Activated CD4-positive, alpha-beta T cell treated with anti-CD3 and anti-CD28 coated beads for 24 hours (primary cell): ENCODE data around the gene TOR1AIP1.
"Not testable (repeated sequence)": the region's sequence is repeated elsewhere in the genome, so short reads cannot be mapped to it uniquely, and the experiment has no call there.

Experiments used
- DNase-seq, 2 donors: peaks; one replicate each; pipeline ENCODE4 v3.0.0-alpha.2; 2020; ENCODE audit warnings: low read depth in 2 of 2

The TOR1AIP1 gene

DNA sequence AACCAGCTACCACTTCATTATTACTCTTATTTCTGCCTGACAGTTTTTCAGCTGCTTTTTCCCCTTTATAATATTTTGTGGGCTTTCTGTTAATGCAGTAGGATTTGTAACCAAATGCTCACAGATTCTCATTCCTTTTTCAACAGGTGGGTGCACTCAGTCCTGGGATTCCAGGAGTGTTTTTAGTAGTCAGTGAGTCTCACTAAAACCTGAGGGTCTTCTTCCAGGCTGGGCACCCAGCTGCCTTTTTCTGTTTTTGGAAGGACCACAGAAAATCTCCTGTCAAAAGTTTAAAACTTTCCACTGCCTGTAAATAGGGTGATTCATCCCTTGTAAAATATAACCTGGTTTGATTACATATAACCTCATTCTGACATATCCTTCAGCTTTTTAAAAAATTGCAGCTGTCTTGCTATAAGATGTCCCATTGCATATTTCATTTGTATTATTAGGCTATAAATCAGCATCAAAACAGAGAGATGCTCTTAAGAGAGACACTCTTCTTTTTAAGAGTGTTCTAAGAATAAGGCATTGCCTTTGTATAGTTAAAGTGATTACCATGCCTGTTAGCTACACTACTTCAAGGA, 55.7 kb downstream of the TOR1AIP1 start:
- DNase-seq = no peak

DNA sequence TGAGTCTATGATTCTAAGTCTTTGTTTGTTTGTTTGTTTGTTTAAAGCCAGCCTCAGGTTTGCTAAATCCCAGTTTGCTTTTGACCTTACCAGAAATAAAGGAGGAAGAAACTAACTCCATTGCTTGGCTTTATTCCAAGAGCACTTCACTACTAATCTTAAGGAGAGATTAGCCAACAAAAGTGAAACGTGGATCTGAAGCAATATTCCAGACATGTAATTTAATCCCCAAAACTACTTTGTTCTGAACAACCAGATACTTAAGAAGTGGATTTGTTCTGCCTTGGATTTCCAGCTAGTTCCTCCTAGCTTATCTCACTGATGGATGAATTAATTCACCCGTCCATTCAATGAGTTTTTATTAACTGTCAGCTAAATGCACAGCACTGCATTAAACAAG, 56.7 kb downstream of the TOR1AIP1 start:
- DNase-seq = no peak

DNA sequence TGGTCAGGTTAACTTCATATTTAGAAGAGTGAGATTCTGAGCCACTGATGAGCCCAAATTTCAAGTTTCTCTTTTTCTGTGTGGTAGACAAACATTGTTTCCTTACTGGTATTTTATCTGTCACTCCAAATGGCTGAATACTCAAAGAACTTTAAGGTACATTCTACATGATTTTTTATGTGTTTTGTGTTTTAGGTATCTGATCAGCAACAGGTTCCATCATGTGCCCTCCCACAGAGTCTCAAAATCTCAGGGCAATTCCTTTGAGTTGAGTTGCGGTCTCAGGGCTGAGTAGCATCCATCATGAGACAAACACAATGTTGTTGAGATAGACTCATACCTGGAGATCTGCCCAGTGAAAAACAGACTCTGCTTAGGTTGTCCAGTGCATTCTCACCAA, 57.9 kb downstream of the TOR1AIP1 start:
- DNase-seq = no peak

DNA sequence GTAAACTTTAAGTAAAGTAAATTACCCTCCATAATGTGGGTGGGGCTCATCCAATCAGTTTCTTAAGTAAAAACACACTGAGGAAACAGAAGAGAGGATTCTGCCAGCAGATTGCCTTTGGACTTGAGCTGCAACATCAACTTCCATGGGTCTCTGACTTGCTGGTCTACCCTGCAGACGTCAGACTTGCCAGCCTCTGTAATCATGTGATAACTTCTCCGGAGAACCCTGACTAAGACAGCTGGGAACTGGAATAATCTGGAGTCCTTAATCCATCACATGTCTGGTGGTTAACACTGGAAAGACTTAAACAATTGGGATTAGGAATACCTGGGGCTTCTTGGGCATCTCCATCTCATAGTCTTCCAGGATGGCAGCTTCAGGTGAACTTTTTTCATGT, 59.4 kb downstream of the TOR1AIP1 start:
- no peak for DNase-seq

DNA sequence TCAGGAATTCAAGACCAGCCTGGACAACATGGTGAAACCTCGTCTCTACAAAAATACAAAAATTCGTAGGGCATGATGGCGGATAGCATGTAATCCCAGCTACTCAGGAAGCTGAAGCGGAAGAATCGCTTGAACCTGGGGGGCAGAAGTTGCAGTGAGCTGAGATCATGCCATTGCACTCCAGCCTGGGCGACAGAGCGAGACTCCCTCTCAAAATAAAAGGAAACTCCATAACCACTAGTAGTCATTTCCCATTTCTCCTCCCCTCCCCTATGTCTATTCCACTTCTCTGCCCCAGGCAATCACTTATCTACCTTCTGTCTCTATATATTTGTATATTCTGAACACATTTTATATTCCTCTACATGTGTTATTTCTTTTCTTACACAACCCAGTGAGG, 68.6 kb downstream of the TOR1AIP1 start:
- no peak for DNase-seq

DNA sequence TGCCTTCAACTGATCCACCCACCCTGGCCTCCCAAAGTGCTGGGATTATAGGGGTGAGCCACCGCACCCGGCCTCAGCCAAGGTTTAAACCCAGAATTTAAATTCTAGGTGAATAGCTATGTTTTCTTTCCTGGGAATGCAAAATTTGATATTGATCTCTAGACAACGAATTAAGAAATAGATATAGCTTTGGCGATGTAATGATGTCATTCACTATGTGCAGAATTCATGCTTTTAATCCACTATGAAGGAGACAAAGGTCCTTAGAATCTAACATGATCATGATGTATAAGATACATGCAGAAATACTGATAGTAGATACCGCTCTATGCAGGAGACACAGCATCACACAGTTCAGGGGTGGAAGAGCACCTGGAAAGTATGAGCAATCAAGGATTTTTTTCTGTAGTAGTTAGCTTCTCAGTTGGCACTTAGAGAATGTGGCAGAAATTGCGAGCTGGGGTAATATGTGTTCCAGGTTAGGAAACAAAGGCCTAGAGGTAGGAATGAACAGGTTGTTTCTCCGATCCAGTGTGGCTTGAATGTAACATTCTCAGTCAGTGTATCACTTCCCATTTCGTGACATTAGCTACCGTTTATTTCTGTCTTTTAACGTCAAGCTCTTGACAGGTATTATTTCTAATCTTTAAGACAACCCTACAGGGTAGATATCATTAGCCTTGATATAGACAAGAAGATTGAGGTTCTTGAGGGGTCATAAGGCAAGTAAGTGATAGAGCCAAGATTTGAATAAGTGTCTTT, 69.5 kb downstream of the TOR1AIP1 start:
- DNase-seq = no peak

DNA sequence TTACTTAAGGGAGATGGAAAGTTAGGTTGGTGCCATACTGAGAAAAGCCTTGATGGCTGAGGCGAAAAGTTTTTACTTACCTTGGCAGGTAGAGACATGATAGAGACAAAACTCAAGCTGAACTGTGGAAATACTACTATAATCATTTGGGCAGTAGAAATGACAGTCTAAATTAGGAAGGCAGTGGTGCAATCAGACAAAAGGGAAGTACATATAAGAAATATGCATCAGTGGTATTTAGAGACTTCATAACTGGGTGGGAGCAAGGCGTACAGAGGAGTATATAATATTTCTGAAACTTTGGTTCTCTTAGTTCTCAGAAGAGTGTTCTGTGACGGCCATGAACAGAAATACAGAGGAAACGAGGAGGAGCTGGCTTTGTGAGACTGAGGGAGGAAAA, 70.1 kb downstream of the TOR1AIP1 start:
- no peak for DNase-seq

DNA sequence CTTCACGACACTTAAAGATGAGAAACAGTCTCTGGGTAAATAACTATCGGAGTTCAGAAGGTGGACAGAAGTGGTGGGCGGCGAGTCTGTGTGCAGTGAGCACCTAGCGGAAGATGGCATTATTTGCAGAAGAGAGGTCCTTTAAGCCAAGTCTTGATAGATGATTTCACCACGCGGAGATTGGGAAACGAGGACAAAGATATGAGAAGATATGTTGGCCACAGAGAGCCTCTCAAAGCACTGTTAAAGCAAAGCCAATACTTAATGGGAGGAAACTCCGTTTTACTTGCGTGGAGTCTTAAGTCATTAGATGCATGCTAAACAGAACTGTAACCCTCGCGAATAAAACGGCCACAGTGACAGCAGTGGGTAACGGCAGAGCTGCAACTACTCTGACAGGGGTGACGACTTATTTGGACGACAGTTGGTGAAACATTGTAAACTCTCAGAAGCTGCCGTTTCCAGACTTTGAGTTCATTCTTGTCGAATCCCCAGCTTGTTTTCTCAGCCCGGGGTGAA, 71.9 kb downstream of the TOR1AIP1 start:
- peak in 1 of 2 donors; percentile 29 for DNase-seq

DNA sequence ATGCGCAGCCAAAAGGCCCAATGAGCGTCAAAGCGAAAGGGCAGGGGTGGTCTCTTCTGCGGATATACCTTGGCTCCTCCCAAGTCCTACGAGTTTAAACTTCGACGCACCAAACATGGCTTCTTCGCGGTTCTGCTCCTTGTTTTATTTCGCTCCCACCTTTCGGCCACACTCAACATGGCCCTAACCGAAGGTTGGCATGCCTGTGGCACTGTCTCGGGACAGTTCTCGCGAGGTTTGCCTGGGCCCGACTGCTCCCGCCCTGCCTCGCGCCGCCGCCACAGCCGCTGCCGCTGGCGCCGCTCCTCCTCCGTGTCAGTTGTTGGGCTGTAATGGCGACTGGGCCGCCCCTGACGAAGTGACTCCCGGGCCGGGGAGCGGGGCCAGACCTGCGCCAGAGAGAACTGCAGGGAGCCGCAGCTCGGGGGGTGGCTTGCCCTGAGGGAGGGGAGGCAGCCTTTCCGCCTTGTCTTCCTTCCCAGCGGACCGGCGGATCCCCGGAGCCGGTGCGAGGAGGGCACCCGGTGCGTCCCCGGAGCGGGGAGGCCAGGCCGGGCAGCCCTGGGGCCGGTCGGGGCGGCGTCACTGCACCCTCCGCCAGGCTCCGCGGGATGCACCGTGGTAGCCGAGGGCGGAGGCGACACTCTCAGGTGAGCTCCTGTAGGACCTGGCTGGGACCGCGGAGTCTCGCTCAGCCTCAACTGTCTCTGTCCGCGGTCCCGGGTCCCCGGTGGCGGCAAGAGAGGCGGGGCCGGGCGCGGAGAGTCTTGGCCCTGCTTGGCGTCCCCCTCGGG, 72.6 kb downstream of the TOR1AIP1 start, which contains the start of gene CEP350:
TSS of gene CEP350 (plus strand) at position 318 of the 794 bp plus-strand sequence. CDS start 31,372 bp downstream, outside the sequence.
- DNase-seq = peak; percentile 96 to 97

DNA sequence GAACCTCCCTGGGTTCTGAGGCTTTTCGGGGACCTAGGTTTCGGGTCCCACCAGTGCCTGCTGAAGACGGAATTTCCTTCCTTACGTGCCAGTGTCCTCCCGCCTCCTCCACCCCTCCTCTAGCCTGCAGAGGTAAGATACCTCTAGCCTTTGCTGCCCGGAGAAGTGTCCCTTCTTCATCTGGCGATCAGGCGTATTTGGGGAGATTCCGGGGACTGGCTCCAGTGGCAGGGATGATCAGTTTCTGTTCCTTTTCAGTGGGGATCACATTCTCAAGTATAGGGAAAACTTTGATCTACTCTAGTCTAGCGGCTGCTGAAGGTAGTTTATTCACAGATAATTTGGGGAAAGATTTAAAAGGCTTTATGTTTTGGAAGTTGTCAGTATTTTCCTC, 73.2 kb downstream of the TOR1AIP1 start:
- no peak for DNase-seq

DNA sequence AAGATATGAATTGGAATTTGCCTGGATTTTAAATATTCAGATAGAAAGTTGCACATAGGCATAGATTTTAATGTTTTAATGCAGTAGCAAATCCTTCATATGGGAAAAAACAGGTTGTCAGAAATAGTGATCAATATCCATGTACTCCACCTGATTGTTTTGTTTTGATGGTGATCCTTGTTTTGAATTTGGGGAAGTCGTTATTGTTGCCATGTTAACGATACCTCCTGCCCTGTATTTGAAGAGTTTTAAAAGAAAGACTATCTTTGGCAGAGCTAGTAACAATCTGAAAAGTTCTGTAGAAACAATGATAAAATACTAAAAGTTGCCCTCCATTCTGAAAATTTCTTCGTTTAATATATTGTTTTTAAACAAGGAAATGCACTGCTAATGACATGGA, 73.6 kb downstream of the TOR1AIP1 start:
- DNase-seq = no peak

DNA sequence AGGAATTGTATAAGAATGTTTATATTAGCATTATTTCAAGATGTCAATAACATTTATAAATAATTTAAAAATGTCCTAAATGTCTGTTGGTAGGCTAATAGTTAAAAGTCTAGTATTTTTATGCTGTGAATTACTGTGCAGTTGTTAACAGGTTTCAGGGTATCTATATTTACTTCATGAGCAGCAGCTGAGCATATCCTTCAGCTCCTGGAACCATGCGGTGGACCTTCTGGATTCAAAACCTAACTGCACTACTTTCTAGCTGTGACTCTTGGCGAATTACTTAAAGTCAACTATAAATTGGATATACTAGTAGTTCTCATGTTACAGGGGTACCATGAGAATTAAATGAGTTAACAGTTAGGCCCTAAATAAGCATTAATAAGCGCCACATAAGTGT, 76.3 kb downstream of the TOR1AIP1 start:
- no peak for DNase-seq

DNA sequence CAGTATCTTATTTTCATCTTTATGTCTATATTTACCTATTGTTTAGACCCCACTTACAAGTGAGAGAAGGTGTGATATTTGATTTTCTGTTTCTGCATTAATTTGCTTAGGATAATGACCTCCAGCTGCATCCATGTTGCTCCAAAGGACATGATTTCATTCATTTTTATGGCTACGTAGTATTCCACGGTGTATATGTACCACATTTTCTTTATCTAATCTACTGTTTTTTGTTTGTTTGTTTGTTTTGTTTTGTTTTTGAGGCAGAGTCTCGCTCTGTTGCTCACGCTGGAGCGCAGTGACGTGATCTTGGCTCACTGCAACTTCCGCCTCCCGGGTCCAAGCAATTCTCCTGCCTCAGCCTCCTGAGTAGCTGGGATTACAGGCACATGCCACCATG, 80.1 kb downstream of the TOR1AIP1 start:
- not testable (repeated sequence) for DNase-seq

DNA sequence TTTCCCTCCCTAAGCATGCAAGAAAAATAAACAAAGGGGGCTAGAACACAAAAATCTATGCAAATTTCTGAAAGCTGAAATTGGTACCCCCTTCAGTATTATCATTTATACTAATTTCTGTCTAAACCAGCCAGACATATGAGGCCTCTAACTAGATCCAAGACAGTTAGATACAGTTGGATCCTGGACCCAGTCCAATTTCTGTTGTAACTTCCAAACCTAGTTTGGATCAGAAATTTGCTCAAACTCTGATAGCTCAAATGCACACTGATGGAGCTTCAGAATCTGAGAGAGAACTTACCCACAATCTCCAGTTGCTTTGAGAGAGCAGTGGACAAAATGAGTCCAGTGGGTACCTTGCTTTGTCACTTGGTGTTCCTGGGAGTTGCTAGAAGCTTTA, 84.5 kb downstream of the TOR1AIP1 start:
- DNase-seq = no peak

DNA sequence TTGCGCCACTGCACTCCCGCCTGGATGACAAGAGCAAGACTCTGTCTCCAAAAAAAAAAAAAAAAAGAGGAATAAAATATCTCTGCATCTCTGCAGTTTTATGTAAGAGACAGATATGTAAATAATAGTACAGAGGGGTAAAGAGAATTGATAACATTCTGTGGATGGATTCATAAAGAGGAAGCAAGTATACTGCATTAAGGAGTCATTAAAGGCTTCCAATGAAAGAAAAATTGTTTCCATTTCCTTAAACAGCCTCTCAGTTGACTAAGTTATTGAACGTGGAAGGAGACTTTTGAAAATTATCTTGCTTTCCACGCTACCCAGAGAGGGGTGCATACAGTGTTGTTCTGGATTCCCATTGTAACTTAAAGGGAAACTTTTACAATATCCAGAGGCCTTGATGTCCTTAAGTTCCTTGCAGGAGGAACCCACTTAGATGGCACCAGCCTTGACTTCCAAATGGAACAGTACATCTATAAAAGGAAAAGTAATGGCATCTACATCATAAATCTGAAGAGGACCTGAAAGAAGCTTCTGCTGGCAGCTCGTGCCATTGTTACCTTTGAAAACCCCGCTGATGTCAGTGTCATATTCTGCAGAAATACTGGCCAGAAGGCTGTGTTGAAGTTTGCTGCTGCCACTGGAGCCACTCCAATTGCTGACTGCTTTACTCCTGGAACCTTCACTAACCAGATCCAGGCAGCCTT, 86.4 kb downstream of the TOR1AIP1 start:
- DNase-seq = no peak

DNA sequence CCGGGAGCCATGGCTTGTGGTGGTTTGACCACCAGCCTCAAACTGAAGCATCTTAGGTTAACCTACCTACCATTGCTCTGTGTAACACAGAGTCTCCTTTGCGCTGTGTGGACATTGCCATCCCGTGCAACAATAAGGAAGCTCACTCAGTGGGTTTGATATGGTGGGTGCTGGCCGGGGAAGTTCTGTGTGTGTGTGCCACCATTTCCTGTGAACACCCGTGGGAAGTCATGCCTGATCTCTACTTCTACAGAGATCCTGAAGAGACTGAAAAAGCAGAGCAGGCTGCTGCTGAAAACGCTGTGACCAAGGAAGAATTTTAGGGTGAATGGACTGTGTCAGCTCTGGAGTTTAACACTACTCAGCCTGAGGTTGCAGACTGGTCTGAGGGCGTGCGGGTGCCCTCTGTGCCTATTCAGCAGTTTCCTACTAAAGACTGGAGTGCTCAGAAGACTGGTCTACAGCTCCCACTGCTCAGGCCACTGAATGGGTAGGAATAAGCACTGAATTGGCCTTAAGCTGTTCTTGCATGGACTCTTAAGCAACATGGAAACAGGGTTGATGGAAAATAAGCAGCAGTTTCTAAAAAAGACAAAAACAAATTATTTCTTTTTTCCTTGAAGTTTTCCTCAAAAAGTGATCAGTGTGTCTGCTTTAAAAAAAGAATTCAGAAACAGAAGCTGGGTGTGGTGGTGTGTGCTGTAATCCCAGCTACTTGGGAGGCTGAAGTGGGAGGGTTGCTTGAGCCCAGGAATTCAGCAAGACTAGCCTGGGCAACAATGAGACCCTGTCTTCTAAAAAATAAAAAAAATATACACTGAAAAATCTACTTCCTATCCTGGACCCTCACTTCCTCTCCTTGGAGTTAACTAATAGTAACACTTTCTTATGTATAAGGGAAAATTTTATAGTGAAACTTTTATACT, 87.2 kb downstream of the TOR1AIP1 start:
- no peak for DNase-seq
